HG02759 (cell line): ENCODE measurements around the gene SLC25A24.
A peak's percentile ranks its signal among the peaks of the same experiment; 100 is the strongest.
"Not testable (repeated sequence)": the region's sequence is repeated elsewhere in the genome, so short reads cannot be mapped to it uniquely, and the experiment has no call there.

Experiments used
- ATAC-seq: cut with Tn5 transposase; IDR thresholded peaks from one replicate; pipeline ENCODE4 v1.9.1; 2021; ENCODE audit warnings: mild to moderate bottlenecking, moderate library complexity; ENCODE audit not compliant: unreplicated experiment

SLC25A24 gene

GRCh38 chr1:108140177-108140576, 60.0 kb downstream of the SLC25A24 start:
- ATAC-seq = no peak

- not testable (repeated sequence) for ATAC-seq
These were observed 60.6 kb downstream of the SLC25A24 start for GRCh38 chr1:108139555-108139954.

GRCh38 chr1:108133148-108133547, 67.0 kb downstream of the SLC25A24 start:
- ATAC-seq = not testable (repeated sequence)

GRCh38 chr1:108132367-108132766, 67.8 kb downstream of the SLC25A24 start:
- ATAC-seq = not testable (repeated sequence)

- not testable (repeated sequence) for ATAC-seq
These were observed 68.9 kb downstream of the SLC25A24 start for GRCh38 chr1:108131281-108131680.

GRCh38 chr1:108130794-108131193, 69.3 kb downstream of the SLC25A24 start:
- ATAC-seq = no peak

GRCh38 chr1:108129999-108130398, 70.1 kb downstream of the SLC25A24 start:
- ATAC-seq = no peak

- peak; percentile 97 for ATAC-seq
These were observed 74.6 kb downstream of the SLC25A24 start for GRCh38 chr1:108125312-108126138.

- no peak for ATAC-seq
These were observed 75.4 kb downstream of the SLC25A24 start for GRCh38 chr1:108124622-108125311.

GRCh38 chr1:108124023-108124422, 76.1 kb downstream of the SLC25A24 start:
- no peak for ATAC-seq

GRCh38 chr1:108121358-108122143, 78.6 kb downstream of the SLC25A24 start:
- ATAC-seq = no peak

GRCh38 chr1:108120163-108120562, 80.0 kb downstream of the SLC25A24 start:
- ATAC-seq = no peak

- ATAC-seq = no peak
These were observed 80.6 kb downstream of the SLC25A24 start for GRCh38 chr1:108119500-108119899.

- no peak for ATAC-seq
These were observed 81.9 kb downstream of the SLC25A24 start for GRCh38 chr1:108117945-108118902.

- no peak for ATAC-seq
These were observed 82.9 kb downstream of the SLC25A24 start for GRCh38 chr1:108117237-108117636.

GRCh38 chr1:108114033-108114599, 86.0 kb downstream of the SLC25A24 start:
- no peak for ATAC-seq

GRCh38 chr1:108113496-108113895, 86.6 kb downstream of the SLC25A24 start:
- no peak for ATAC-seq

GRCh38 chr1:108109295-108109973, 90.7 kb downstream of the SLC25A24 start:
- no peak for ATAC-seq

GRCh38 chr1:108108119-108108518, 92.0 kb downstream of the SLC25A24 start:
- ATAC-seq = no peak
